ENCODE measurements around the gene PCNX3.
A peak's percentile ranks its signal among the peaks of the same experiment; 100 is the strongest.
"Not testable (repeated sequence)": the region's sequence is repeated elsewhere in the genome, so short reads cannot be mapped to it uniquely, and the experiment has no call there.

The PCNX3 gene

DNA sequence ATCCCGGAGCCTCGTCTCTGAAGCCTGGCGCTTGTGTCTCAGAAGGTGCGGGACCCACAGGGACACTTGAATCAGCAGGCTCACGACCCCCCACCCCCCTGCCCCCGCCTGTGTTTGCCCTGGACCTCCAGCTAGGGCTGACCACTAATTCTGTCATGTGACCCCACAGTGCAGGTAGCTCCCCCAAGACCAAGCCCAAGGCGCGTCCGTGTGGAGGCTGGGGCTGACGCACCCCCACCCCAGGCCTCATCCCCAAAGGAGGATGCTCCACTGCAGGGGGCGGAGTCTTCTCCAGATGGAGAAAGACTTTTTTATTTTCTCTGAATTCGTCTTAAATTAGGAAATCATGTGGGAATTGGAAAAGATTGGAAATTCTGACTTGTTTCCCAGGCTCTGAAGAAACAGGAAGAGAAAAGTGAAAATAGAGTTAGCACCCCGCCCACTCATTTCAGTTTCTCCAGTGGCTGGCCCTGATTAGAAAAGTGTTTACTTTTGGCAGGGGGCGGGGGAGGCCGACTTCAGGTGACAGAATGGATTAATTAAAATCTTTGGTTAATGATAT, 48.1 kb downstream of the PCNX3 start:
- no peaks in the 10 kb centered on the region for H3K9me3 ChIP-seq (ENCODE audit: control insufficient read depth, insufficient read depth, low read length)
- H3K9ac ChIP-seq (ENCODE audit: low read depth, low read length) = peak overlapping the region; percentile 88
- H3K4me1 ChIP-seq (ENCODE audit: insufficient read depth, low read length) = no peaks in the 10 kb centered on the region
- H3K36me3 ChIP-seq (ENCODE audit: insufficient read depth, low read length) = peaks cover 9% of the 10 kb centered on the region

DNA sequence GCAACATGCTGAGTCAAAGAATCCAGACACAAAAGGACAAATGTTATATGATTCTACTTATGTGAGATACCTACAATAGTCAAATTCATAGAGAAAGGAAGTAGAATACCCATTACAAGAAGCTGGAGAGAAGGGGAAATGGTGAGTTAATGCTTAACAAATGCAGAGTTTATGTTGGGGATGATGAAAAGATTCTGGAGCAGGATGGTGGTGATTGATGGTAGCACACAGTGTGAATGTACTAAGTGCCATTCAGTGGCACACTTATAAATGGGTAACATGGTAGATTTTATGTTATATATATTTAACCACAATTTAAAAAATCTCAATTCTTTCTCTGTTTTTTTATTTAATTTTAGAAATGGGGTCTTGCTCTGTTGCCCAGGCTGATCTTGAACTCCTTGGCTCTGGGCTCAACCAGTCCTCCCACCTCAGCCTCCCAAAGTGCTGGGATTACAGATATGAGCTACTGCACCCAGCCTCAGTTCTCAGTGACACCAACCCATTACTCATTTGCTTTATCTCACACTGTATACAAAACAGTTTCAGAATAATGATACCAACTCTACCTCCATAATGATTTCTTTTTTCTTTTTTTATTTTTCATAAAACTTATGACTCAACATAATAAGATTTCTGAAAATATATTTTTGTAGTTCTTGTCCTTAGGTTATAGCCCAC, 56.7 kb downstream of the PCNX3 start:
- no peaks in the 10 kb centered on the region for H3K4me1 ChIP-seq (ENCODE audit: insufficient read depth, low read length)

DNA sequence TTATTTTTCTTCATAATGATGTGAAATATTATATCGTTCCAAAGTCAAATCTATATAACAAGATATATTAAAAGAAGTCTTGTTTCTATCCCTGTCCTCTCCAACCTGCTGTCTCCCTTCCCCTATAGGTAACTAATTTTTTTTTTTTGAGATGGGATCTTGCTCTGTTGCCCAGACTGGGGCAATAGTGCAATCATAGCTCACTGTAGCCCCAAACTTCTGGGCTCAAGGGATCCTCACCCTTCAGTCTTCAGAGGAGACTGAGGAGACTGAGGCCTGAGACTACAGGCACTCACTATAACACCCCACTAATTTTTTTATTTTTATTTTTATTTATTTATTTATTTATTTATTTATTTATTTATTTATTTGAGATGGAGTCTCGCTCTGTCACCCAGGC, 57.4 kb downstream of the PCNX3 start:
- Histone ChIP-seq H3K9me3 (ENCODE audit: control insufficient read depth, insufficient read depth, low read length) (no peaks in the 10 kb centered on the region), H3K9ac (ENCODE audit: low read depth, low read length) (no peak overlapping the region), H3K36me3 (ENCODE audit: insufficient read depth, low read length) (no peaks in the 10 kb centered on the region), H3K4me1 (ENCODE audit: insufficient read depth, low read length) (no peaks in the 10 kb centered on the region)

More for the DNA sequence above, 56.7 kb downstream of the PCNX3 start:
- Histone ChIP-seq H3K9ac (ENCODE audit: low read depth, low read length) (no peak overlapping the region), H3K36me3 (ENCODE audit: insufficient read depth, low read length) (no peaks in the 10 kb centered on the region), H3K9me3 (ENCODE audit: control insufficient read depth, insufficient read depth, low read length) (no peaks in the 10 kb centered on the region)

DNA sequence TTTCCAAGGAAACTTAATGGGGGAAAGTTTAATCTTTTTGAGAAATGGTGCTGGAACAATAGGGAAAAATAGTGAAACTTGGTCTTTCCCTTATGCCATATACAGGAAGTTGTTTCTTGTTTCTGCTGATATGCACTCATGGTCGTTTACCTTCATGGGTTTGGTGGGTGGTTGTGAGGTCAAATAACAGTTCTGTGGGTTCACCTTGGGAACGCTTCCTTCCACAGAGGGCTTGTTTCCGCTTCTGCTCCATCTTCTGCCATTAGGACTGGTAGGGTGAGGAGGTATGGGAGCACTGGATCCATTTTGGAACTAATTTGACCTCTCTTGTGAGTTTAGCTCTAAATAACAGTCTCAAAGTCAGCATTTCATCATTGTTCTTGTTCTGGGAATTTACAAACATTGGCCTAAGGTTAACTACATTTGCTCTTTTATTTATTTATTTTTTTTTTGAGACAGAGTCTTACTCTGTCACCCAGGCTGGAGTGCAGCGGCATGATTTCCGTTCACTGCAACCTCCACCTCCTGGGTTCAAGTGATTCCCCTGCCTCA, 64.7 kb downstream of the PCNX3 start:
- no peak overlapping the region for H3K9ac ChIP-seq (ENCODE audit: low read depth, low read length)
- no peaks in the 10 kb centered on the region for H3K9me3 ChIP-seq (ENCODE audit: control insufficient read depth, insufficient read depth, low read length)
- H3K36me3 ChIP-seq (ENCODE audit: insufficient read depth, low read length) = no peaks in the 10 kb centered on the region
- H3K4me1 ChIP-seq (ENCODE audit: insufficient read depth, low read length) = no peaks in the 10 kb centered on the region

DNA sequence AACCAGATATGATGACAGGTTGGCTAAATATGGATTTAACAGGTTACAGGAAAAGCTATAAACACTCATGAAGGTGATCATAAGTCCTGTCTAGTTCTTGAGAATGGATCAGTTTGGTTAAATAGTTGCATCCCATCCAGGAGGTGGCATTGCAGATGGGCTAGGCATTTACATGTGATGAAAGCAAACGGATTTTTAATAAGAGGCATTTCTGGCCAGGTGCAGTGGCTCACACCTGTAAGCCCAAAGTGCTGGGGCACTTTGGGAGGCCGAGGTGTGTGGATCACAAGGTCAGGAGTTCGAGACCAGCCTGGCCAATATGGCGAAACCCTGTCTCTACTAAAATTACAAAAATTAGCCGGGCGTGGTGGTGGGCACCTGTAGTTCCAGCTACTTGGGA, 67.9 kb downstream of the PCNX3 start:
- H3K4me1 ChIP-seq (ENCODE audit: insufficient read depth, low read length); H3K9ac ChIP-seq (ENCODE audit: low read depth, low read length); H3K9me3 ChIP-seq (ENCODE audit: control insufficient read depth, insufficient read depth, low read length); H3K36me3 ChIP-seq (ENCODE audit: insufficient read depth, low read length): not testable (repeated sequence)

DNA sequence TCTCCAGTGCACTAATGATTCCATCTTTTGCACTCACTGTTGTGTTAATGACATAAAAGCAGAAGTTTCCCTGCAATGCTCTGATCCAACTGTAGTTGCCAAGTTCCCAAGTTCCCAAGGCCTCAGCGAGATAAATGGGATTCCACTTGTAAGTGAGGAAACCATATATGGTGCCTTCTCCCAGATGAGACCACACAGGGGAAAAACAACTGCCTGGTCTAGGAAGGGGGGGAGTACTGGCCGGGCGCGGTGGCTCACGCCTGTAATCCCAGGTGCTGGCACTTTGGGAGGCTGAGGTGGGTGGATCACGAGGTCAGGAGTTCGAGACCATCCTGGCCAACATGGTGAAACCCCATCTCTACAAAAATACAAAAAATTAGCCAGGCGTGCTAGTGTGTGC, 70.4 kb downstream of the PCNX3 start:
- Histone ChIP-seq H3K9ac (ENCODE audit: low read depth, low read length) (no peak overlapping the region), H3K9me3 (ENCODE audit: control insufficient read depth, insufficient read depth, low read length) (no peaks in the 10 kb centered on the region), H3K36me3 (ENCODE audit: insufficient read depth, low read length) (no peaks in the 10 kb centered on the region), H3K4me1 (ENCODE audit: insufficient read depth, low read length) (no peaks in the 10 kb centered on the region)
